ENCODE data around the gene THOC1.

Gene THOC1

GRCh38 chr18:274313-274712, 6.5 kb upstream of the THOC1 start:
- no peak for DNase-seq (ENCODE audit: low read depth)

DNA sequence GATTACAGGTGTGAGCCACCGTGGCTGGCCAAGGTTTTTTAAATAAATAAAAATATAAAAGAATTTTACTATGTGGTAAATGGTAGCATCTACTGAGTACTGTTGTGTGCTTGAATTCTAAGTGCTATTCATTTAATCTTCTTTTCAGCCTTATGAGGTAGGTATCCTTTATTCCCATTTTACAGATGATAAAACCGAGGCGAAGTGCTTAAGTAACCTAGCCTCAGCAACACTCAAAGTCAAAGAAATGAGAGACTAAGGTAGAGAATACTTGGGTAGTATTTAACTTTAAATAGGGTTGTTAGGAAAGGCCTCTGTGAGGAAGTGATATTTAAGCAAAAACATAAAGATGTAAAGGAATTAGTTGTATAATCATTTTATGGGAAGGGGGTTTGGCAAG, 5.7 kb upstream of the THOC1 start:
- no peak for DNase-seq (ENCODE audit: low read depth)

GRCh38 chr18:272650-273049, 4.8 kb upstream of the THOC1 start:
- DNase-seq (ENCODE audit: low read depth): no peak

DNA sequence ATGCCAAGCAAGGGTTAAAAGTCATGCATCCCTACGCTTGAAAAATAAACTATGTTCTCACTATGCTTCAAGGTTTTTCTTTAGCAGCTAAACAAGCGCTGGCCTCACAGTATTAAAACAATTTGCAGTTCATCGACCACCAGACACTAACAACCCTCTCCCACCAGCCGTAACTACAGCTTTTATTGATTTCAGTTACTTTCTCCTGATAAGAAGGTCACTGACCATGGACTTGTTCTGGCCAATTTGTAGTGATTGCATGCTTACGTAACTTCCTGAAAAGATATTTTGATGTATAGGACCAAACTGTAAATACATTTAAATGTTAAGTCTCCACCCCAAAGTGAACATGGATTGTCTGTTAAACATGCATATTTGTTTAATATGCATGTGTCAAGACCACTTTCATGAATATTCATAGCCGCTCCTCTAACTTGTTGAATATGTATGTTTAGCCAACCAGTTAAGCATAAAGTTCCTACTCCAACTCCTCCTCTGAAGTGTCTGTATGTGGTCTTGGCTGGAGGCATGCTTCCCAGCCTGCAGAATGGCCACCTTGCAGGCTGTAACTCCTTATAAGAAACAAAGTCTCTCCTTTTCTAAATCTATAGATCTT, 1.7 kb upstream of the THOC1 start:
- no peak for DNase-seq (ENCODE audit: low read depth)

DNA sequence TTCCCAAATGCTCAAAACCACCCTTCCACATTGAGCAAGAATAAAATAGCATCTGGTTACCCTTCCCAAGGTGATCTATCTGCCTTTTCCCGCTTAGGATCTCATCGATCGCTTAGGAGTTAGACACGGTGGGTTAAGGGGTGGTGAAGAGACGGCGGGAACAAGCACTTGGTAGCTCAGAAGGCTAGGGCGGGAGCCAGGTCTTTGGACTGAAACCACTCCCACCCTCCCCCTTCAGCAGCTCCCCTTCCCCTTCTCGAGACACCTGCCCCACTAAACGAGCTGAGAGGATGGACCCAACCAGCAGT, 513 bp downstream of the THOC1 start:
- no peak for DNase-seq (ENCODE audit: low read depth)

GRCh38 chr18:261398-262073, 6.3 kb downstream of the THOC1 start:
- DNase-seq (ENCODE audit: low read depth): no peak

DNA sequence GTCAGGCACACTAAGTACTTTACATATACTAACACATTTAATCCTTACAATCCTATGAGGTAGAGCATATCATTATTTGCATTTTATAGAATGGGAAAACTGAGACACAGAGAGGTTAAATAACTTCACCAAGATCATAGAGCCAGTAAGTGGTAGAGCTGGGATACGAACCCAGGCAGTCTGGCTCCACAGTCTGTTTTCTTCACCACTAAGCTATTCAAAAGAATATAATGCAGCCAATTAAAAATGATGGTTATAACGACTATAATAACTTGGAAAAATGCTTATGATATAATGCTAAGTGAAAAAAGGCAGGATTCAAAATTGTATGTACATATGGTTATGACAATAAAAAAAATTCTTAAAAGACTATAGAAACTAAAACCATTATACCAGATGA, 7.3 kb downstream of the THOC1 start:
- no peak for DNase-seq (ENCODE audit: low read depth)

DNA sequence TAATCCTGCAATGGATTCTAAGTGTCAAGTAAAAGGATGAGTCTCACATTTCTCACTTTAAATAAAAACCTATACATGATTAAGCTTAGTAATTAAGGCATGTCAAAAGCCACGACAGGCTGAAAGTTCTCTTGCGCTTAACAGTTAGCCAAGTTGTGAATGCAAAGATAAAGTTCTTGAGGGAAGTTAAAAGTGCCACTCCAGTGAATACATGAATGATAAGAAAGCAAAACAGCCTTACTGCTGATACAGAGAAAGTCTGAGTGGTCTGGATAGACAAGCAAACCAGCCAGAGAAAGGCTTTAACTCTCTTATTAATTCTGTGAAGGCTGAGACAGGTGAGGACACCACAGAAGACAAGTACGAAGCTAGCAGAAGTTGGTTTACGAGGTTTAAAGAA, 12.7 kb downstream of the THOC1 start:
- DNase-seq (ENCODE audit: low read depth): no peak

DNA sequence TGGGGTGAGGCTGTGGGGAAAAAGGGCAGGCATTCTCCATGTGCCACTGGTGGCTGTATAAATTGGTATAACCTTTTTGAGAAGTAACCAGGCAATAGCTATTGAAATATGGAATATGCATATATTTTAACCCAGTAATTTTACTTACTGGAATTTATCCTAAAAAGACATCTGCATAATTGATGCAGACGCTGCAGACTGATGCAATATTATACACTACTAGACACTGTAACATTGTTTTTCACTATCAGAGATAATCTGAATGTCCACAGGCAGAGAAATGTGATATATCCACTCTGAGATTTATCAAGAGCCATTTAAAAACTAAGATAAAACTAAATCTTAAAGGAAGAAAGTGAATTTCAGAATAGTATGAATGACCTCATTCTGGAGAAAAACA, 14.7 kb downstream of the THOC1 start:
- no peak for DNase-seq (ENCODE audit: low read depth)

DNA sequence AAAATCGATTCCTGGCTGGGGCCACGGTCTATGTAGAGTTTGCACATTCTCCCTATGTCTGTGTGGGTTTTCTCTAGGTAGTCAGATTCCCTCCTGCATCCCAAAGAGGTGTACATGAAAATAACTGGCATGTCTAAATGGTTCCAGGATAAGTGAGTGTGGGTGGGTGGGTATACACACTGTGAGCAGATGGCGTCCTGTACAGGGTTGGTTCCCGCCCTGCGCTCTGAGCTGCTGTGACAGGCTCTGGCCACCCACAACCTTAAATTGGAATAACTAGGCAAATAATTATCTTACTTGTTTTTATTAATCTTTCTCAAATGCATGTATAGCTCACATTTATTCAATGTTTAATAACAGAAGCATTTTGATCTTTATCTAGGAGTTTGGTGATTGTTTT, 16.3 kb downstream of the THOC1 start:
- no peak for DNase-seq (ENCODE audit: low read depth)

GRCh38 chr18:250685-251084, 17.2 kb downstream of the THOC1 start:
- no peak for DNase-seq (ENCODE audit: low read depth)

GRCh38 chr18:248053-248452, 19.8 kb downstream of the THOC1 start:
- DNase-seq (ENCODE audit: low read depth): no peak

DNA sequence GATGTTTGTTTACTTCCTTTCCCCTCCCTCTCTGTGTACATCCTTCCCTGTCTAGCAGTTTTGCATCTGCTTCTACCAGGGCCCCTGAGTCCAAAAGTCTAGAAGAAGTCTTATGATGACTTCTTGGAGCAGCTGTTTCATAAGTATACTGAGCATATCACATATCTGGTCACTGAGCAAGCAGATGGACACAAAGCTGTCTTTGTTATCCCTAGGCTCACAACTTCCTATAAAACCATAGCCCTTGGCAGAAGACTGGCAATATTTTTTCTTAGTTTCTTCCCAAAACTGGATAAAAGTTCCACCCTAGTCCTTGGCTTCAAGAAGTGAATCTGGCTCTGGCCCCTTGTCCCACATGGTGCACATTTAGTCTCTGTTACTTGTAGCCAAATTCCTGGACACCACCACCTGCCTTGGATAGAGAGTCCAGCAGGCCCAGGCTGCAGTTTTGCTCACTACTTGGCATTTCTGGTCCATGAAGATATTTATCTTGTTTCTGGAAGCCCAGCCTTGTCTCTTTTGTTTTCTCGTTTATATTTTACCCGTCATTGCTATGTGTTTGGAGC, 22.5 kb downstream of the THOC1 start:
- DNase-seq (ENCODE audit: low read depth): no peak

DNA sequence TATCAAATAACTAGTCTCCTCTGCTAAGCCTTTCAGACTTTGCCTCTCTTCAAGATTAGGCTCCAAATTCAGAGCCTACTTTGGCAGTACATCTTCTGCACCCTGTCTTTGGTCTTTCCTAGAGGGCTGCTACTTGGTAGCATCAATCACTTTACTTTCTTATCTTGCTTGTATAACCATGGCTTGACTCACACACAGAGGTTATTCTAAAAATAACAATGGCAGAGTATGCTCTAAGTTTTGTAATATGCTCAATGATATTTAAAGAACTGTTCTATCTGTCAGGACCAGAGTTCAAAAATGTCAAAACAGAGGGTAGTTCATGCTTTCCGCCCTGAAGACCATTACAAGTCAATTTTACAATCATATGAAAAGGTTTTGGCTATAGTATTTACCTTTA, 27.7 kb downstream of the THOC1 start:
- no peak for DNase-seq (ENCODE audit: low read depth)

GRCh38 chr18:231563-231962, 36.3 kb downstream of the THOC1 start:
- no peak for DNase-seq (ENCODE audit: low read depth)

GRCh38 chr18:228586-228985, 39.3 kb downstream of the THOC1 start:
- DNase-seq (ENCODE audit: low read depth): no peak

DNA sequence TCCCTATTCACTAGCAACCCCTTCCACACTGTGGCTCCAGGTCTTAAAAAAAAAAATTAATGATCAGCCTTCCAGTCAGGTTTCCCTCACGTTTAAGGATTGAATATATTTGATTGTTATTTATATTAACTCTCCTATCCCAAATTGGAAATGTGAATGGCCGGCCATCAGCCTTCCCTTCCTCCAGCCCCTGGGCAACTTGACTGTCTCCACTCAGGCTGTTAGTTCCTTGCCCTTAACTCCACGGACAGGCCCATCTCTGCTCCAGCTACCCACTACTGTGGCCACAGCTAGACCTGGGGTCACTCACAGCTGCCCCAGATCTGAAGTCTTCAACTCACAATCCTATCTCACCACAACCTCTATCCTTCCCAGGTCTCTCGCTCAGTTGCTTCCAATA, 39.9 kb downstream of the THOC1 start:
- DNase-seq (ENCODE audit: low read depth): no peak

DNA sequence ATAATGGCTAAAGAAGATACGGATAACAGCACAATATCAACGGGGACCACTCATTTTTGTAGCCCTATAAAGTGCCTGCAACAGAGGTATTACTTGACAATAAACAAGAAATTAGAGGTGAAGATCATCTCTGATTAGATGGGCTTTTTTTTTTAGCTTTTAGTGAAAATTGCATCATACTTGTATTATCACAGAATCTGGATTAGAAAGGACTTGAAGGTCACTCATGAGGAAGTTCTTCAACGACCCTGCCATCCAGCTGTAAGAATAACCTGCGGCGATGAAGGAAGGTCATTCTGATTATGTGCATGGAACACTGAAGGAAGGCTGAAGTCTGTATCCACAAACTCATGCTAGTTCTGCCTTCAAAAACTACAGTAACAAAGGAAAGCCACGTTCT, 40.5 kb downstream of the THOC1 start:
- no peak for DNase-seq (ENCODE audit: low read depth)

GRCh38 chr18:225745-226144, 42.1 kb downstream of the THOC1 start:
- DNase-seq (ENCODE audit: low read depth): no peak

DNA sequence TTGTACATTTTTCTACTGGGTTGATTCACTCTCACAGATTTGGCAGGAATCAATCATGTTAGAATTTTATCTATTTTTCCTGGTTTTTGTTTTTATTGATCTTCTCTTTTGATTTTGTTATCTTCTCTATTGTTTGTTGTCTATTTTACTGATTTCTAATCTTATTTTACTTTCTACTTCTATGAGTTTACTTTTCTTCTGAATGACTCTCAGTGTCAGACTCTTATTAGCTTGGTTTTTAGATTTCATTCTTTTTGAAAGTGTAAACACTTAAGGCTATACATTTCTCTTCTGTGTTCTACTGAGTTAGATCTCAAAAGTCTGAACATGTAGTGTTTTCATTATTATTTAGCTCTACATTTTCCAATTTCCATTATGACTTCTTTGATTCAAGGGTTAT, 47.1 kb downstream of the THOC1 start:
- no peak for DNase-seq (ENCODE audit: low read depth)

DNA sequence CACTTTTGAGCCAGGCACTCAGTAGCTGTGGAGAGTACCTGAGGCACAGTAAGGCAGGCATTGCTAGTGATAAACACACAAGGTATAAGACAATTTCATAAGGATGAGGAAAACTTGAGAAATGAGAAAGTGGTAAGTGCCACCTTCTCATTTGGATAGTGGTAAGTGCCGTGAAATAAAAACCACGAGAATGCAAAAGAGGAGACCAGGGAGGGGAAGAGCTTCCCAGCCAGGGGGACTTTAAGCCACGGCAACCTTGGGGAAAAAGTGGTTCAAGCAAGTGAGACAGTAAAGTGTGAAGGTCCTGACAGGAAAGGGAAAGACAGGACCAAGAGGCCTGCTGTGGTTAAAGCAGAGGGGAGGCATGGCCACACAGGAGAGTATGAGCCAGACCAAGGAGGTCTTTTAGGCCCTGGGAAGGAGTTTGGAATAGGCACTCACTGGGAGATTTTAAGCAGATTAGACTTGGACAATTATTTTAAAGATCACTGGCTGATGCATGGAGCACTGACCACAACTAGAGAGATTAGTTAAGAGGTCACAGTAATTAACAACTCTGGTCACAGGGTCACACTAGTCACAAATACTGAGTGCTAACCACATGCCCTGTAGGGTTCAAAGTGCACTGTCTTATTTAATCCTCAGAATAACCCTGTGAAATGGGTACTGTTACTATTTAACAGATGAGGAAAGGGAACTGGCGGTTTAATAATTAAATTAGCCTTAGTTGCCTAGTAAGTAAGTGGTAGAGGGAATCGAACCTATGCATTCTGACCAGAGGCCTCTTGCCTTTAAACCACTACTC, 50.1 kb downstream of the THOC1 start:
- DNase-seq (ENCODE audit: low read depth): no peak

GRCh38 chr18:215448-216010, 52.3 kb downstream of the THOC1 start:
- DNase-seq (ENCODE audit: low read depth): no peak

- no peak for DNase-seq (ENCODE audit: low read depth)
Measured at GRCh38 chr18:213966-214365, 53.9 kb downstream of the THOC1 start.
